ENCODE measurements around the gene COL4A2.

COL4A2 gene

DNA sequence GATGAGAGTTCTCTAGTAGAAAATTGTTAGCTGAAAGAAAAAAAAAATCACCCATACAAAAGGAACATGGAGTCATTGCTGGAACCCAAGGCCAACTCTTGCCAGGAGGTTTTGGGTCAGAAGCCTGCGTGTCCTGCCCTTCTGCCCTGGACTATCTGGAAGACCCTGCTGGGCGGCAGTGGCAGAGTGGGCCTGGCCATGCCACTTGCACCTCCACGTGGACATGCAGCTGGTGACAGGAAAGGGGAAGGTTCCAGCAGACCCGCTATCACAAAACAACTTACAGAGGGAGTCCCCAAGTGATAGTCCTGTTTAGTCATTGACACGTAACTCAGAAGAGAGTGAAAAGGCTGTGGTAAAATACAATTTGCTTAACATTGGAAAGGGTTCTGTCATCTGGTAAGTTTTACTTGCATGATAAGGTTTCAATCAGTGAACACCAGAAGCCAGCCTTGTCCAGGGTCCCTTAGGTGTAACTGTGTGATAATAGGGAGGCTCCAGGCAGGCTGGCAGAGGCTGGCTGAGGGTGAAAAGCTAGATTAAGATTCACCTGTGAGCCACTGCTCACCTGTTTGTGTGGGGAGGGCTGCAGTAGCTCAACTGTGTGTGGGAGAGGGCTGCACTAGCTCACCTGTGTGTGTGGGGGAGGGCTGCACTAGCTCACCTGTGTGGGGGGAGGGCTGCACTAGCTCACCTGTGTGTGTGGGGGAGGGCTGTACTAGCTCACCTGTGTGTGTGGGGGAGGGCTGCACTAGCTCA lies 47.8 kb downstream of the COL4A2 start:
- DNase-seq (ENCODE audit: low read depth), result no peak

DNA sequence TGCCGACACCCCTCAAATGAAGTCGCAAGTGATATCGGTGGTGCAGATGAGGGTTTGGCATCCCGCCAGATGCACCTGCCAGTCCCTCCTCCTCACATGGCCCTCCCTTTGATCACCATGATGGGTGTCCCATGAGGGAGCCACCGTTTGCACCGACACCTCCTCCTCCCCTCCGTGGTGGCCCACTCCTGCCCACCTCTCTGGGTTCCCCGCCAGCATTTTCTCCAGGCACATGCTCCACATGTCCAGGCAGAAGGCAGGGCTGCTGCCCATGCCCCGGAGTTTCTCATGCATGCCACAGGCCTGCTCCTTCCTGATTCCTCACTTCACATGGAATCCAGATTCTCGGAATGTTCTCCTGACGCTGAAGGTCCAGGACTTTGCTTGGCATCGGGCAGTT lies 49.3 kb downstream of the COL4A2 start:
- no peak for DNase-seq (ENCODE audit: low read depth)

DNA sequence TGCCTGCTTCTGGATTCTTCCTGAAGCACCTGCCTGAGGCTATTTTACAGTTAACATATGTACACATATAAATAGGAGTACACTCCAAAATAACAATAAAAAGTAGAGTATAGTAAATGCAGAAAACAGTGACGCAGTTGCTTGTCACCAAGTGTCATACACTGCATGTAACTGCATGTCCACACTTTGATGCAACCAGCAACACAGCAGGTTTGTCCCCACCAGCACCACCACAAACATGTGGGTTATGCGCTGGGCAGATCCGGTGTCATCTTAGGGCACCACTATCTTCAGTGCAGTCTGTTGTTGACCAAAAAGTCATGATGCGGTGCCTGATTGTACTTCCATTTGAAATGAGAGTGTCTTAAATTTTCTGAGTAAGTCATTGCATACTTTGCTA lies 51.3 kb downstream of the COL4A2 start:
- no peak for DNase-seq (ENCODE audit: low read depth)

DNA sequence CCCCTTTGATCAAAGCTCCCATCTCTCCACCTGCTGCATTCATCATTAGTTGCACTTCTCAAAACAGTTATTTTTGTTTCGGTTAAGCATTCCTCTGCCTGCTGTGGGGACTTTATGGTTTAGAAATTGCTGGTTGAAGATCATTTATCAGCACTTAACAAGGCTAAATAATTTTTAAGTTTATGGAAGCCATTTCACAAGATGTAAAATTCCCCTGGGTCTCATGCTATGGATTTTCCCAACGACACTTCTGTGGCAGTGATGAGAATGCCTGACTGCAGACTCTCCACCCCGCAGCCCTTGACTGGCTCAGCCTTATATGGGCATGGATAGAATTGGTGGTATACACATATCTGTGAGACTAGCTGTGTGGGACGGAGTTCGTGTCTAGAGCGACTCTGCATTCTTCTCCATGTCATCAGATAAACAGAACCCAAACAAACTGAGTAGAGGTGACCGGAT lies 52.8 kb downstream of the COL4A2 start:
- DNase-seq (ENCODE audit: low read depth), result no peak

DNA sequence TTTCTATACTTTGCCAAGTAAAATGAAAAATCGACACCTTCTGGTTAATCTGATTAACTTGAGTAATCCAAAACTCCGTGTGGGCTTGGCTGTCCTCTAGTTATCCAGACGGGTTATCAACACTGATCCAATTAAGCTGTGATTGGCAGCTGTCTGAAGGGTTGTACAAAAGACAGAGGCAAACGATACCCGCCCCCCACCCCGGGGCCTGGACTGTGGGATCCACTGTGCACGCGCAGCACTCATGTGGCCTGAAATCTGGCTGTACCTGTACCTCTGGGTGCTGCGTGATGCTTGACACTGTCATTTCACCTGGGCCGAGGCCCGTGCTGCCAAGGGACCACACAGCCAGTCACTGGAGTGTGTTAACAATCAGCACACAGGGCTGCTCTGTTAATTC lies 53.5 kb downstream of the COL4A2 start:
- no peak for DNase-seq (ENCODE audit: low read depth)

DNA sequence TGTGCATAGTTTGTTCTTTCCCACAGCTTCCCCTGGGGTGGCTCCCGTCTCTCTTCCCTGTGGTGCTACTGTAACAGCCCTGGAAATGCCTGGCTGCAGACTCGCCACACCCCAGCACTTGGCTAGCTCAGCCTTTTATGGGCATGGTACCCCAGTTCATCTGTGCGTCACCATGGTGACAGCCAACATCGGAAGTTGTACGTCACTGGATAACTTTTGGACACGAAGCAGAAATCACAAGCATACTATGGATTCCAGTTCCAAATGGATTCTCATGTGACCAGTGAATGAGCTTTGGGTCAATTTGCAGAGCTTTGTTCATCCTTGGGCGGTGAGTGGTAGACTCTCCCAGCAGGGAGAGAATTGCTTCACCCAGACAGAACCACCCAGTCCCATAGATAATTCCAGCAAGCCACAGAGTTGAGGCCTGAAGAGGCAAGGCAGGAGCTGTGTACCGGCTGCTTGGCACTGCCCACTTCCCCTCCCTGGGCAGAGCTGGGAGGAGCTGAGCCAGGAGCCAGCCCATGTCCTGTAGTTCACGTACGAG lies 54.4 kb downstream of the COL4A2 start:
- no peak for DNase-seq (ENCODE audit: low read depth)

DNA sequence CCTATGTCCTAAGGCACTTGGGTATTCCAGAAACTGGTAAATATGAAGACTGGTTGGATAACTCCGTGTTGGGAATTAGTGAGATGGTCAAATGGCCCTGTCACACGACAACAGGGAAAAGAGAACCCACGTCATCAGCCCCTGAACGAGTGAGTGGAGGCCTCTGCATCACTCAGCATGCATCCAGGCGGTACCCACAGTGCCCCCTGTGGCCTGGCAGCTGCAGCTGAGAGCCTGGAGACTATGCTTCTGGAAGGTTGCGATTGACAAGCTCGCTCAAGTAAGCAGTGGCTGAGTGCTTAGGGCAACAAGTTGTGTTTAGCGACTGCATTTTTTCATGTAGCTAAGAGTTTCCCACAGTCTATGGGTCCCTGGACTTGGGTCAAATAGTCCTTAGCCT lies 55.9 kb downstream of the COL4A2 start:
- DNase-seq (ENCODE audit: low read depth), result no peak

DNA sequence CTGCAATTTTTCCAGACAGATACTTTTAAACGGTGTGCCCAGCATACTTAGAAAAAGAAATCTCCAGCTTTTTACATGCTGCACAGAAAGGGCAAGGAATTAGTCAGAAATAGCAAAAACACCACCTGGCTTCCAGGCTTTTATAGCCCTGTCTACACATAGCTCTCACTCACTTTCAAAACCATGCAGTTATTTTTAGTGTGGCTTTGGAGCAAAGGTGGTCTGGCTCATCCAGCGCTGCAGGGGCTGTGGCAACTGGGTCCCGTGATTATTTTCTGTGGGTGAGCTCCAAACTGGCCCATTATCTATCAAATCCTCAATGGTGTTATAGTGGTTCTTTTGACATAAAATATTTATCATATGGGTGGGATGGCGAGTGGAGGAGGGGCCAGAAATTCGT lies 57.0 kb downstream of the COL4A2 start:
- no peak for DNase-seq (ENCODE audit: low read depth)

DNA sequence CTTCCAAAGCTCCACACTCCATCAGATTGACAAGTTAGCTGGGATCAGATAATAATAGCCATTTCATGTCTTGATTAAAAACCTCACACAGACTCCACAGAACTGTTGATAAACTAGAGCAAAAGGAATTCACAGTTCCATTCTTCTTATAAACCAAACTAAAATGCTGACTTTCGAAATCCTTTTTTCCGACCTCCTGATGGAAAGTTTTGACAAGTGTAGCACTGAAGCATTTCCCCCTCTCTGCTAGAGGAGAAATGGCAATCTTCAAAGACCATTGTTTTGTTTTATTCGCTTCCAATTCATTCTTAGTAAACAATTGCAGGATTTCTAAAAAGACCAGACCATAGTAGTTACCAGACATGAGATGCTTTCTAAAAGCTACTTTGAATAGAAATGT lies 58.8 kb downstream of the COL4A2 start:
- no peak for DNase-seq (ENCODE audit: low read depth)

DNA sequence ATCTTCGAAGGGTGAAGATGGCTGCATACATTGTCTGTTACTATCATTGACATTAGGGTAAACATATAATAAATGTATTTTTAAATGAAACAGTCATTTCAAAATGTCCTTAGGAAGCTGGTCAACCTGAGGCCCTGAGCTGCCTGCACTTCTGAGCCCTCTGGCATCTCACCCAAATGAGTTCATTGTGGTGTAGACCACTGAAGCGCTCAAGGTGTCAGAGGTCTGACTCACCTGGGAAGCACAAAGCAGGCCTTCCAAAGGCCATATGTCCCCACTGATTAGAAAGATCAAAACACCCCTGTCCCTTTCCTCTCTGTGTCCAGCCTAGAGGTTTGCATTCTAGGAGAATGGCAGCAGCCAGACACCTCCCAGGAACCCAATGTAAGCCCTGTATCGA lies 59.6 kb downstream of the COL4A2 start:
- DNase-seq (ENCODE audit: low read depth), result no peak

DNA sequence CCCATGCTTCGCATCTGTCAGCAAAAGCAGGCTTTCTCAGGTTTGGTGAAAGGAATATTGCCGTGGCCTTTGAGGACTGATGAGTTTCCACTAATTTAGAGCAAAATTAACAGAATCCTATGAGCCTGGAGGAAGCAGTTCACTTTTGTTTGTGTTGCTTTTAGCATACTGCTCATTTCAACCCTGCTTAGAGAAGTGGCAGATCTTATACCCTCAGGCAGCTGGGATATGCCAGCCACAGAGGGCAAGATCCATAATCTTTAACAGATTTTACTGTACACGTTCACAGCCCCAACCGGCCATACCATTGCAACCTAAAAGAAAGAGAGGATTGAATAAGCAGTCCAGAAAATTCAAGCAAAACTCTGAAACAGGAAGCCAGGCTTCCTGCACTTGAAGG lies 60.5 kb downstream of the COL4A2 start:
- no peak for DNase-seq (ENCODE audit: low read depth)

DNA sequence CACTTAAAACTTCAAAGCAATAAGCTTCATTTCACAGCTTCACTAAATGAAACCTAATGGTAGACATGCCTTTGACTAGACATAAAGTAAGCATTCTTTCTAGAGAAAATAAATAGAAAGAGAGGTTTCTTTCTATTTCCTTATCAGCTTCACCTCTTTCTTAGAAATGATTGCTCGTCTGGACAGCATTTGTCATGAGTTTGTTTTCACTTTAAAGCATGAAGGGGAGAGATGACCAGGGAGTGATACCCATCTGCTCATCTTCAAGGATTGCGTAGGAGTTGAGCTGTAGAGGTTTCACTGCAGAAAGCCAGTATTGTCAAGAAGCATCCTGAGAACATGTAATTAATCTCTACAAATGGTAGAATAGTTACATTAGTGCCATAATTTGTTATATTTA lies 61.3 kb downstream of the COL4A2 start:
- DNase-seq (ENCODE audit: low read depth), result no peak

DNA sequence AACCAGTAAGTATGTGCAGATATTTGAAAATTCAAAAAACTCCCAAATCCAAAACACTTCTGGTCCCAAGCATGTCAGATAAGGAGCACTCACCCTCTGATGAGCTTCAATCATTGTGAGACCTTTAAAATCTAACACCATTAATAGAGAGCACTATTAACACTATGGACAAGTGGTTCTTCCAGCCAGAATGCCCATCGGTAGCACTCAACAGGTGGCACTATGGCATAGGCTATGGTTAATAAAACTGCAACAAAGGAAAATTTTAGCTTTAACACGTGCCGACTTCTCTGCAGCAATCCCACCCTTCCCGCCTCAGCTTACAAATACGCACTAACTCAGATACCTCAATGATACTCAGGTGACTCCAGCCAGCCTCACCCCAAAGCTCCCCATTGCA lies 62.3 kb downstream of the COL4A2 start:
- no peak for DNase-seq (ENCODE audit: low read depth)

DNA sequence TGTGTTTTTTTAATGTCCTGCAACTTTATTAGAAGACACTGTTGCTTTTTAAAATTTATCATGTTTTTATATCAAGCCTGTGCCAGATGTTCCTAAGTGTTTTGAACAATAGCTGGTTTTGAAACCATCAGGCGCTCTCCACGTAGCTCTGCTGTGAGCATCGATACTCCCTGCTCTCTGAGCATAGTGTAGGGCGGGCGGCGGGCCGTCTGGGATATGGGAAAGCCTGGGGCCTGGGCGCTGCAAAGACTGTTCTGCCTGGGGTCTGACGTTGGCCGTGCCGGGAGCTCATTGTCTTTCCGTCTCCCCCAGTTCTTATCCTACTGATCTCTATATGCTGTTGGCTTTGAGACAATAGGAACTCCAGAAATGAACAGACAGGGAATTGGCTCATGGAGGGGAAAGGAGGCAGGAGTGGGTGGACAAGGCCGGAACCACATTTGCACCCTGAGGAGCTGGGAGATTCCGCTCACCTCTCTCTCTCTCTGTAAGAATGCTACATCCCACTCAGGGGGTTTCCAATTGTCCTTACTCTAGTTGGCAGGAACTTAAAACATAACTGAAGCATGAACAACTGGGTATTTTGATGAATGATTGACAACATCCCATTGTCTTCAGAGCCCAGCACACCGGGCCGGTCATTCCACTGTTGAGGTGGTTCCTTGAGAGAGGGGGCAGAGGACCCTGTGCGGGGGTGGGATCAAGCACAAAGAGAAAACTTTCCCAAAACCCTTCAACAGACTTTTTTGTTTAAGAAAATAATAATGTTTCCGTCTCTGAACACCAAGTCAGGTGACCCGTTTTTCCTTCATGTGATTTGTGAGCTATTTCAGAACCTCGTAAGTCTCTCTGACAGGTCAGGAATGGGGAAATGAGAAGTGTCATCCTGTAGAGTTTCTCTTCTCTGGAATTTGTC lies 64.7 kb downstream of the COL4A2 start:
- no peak for DNase-seq (ENCODE audit: low read depth)

DNA sequence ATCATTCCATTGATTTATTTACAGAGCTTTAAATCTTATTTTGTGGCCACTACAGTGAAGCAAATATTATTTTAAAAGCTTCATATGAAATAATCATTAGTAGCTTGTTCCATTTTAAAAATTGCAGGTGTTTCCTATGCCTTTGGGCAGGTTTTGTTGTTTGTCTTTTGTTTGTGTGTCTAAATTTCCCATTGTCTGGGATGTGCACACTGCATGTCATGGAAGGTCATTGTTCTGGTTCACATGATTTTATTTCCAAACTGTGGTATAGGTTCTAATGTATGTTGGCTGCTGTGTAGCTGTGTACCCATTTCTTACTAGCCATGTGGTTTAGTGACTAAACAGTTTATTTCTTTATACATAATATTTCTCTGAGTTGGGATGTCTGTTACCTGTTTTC lies 65.6 kb downstream of the COL4A2 start:
- no peak for DNase-seq (ENCODE audit: low read depth)

DNA sequence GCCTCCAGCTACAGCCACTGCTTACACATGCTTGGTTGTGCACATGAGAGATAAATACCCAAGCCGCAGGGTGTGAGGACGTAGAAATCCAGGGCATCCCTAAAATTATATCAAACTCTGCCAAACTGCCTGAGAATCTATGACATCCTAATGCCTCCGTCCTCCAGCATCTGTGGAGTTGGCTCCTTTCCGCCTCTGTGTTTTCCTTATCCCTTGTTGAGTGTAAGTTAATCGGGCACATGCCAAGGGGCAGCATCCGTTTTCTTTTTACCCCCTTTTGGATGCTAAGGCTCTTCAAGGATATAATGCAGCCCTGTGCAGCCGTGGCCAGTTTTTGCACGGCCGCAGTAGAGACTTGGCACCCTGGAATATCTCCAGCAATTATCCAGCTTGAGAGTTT lies 66.5 kb downstream of the COL4A2 start:
- no peak for DNase-seq (ENCODE audit: low read depth)

DNA sequence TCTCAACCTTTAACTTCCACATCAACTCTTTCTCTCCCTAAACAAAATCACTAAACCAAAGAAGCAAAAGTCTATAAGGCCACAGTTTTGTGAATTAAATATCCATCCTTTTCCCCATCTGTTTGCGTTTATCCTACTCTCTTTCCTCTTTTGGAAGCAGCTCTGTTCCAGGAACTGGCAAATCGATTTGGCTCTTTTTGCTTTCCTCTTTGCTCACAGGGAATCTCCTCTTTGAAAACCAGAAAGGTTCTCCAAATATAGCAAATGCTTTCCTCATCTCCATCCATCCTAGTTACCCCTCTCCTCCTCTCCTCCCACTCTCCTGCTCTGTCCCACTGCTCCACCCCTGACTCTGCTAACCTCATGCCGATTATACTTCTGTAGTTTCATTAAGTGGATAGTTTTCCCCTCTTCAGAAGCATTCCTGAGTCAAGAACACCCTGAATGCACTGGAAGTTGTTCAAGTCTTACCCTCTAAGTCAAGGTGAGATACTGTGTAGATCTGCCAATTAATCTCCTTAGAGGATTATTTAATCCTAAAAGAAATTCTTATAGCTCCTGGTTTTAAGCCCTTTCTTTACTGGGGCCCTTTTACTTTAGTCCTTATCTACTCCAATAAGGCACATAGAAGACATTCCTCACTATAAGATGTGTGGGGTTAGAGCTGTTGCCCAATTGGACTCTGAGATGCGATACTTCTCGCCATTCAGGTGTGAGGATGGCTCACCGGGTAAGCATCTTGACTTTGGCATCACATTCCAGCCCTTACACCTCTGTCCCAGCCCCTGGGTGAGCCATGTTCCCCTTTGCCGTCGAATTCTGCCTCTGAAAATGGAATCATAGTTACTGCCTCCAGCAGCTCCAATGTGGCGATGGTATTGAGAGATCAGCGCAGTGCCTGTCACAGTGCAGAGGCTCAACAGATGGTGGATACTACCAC lies 67.6 kb downstream of the COL4A2 start:
- no peak for DNase-seq (ENCODE audit: low read depth)

DNA sequence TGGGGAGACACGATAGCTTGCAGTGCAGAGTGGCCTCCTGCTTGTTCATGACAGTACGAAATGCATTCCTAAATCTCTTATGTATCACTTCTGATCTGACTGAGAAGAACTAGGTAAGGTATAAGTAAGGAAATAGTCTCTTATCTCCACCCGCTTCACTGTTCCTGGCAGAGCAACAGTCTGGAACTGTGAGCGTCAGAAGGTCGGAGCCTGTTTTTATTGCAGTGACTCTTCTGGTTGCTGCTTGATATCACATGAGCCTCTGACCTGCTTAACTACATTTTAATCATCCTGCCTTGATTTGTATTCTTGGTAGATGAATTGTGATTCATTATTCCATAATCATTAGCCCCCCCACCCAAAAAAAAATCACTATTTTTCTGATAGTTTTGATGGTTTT lies 69.0 kb downstream of the COL4A2 start:
- DNase-seq (ENCODE audit: low read depth), result no peak

DNA sequence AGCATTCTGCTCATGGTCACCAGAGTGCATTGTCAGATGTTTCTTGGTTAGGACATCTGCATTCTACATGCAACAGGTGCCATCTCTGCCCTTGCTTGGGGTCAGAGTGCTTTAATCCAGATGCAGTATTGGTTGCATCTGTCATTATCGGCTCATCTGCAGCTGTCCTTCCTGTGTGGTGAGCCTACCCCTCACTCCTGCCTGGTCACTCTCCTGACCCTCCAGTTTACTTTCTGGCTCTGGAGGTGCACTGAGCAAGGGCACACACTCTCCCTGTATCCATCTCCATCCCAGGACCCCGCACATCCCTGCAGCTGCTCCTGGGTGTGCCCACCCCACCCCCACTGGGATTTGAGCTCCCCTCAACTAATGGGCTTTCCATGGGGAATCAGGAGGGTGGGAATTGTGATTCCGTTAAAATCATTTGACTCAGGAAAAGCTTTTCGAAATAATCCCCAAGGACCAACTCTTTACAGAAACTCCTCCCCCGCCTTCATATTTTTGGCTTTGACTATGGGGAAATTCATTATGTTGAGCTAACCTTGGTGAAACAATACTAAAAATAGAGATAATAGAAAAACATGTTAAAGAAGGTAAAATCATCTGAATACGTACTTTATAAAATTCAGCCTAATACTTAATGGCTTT lies 70.2 kb downstream of the COL4A2 start:
- DNase-seq (ENCODE audit: low read depth), result no peak

DNA sequence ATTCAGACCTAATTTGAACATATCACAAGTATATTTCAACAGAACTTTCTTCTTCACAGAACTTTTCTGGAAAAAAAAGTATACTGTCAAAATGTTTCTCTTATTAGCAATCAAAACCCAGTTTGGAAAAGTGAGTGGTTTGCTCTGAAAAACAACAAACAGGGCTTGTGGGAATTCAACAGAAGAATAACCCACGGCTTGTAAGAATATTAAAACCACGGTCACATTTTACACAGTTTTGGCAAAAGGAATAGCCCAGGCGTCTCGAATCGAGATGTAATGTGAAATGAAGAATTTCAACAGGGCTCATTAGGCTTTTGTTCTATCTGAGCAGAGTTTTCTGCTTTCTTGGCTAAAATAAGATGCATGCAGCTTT lies 70.7 kb downstream of the COL4A2 start:
- no peak for DNase-seq (ENCODE audit: low read depth)

DNA sequence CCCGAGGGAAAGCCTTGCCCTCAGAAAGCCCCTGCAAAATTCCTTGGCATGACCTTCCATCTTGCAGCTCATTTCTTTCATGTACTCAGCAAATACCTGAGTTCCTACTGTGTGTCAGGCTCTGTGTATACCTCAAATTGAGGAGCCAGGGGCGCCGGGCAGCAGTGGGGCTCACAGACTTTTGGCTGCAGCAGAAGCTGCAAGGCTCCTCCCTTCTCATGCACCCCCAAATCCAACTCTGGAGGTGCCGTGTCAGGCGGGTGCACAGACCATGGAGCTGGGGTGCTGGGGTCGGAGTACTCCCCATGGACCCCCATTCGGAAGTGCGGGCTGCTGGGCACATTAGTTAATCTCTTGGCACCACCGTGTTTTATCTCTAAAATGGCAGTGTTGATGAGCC lies 72.3 kb downstream of the COL4A2 start:
- no peak for DNase-seq (ENCODE audit: low read depth)
